ENCODE measurements around the gene PLAC8L1.

PLAC8L1 gene

DNA sequence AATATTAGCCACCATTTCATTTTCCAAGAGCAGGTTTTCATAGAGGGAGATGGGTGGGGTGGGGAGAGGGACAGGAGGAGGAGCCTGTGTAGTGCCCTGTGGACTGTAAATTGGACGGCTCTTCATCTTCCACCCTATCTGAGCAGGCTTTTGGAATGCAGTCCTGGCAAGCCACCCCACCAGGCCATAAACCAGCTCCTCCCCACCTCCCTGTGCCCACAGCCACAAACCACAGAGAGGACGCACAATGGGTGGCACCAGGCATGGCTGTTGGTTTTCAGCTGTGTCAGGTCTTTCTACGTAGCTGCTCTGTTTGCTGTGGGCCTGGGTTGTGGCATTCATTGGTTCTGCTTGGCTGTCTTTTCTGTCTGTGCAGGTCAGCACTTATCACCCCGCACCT, 58.0 kb downstream of the PLAC8L1 start:
- peaks cover 9% of the 10 kb centered on the region for H3K4me1 Mint-ChIP-seq (ENCODE audit: low read depth)
- H3K36me3 Mint-ChIP-seq (ENCODE audit: low read depth) = no peaks in the 10 kb centered on the region
- no peak overlapping the region for H3K4me3 Mint-ChIP-seq
- no peak overlapping the region for H3K27ac Mint-ChIP-seq
- intact Hi-C loops (cut with micrococcal nuclease) = loop anchor here (5.0 kb wide), 3 partner anchors 220 to 365 kb away; no protein-coding TSS in a partner anchor
- no peaks in the 10 kb centered on the region for H3K9me3 Mint-ChIP-seq
- no peaks in the 10 kb centered on the region for H3K27me3 Mint-ChIP-seq

GRCh38 chr5:146043722-146044121, 61.7 kb downstream of the PLAC8L1 start:
- no peaks in the 10 kb centered on the region for H3K36me3 Mint-ChIP-seq (ENCODE audit: low read depth)
- no peak overlapping the region for H3K4me3 Mint-ChIP-seq
- H3K27ac Mint-ChIP-seq = no peak overlapping the region
- intact Hi-C loops (cut with micrococcal nuclease) = no loop called here
- H3K27me3 Mint-ChIP-seq = no peaks in the 10 kb centered on the region
- H3K4me1 Mint-ChIP-seq (ENCODE audit: low read depth) = peaks cover 26% of the 10 kb centered on the region
- no peaks in the 10 kb centered on the region for H3K9me3 Mint-ChIP-seq

DNA sequence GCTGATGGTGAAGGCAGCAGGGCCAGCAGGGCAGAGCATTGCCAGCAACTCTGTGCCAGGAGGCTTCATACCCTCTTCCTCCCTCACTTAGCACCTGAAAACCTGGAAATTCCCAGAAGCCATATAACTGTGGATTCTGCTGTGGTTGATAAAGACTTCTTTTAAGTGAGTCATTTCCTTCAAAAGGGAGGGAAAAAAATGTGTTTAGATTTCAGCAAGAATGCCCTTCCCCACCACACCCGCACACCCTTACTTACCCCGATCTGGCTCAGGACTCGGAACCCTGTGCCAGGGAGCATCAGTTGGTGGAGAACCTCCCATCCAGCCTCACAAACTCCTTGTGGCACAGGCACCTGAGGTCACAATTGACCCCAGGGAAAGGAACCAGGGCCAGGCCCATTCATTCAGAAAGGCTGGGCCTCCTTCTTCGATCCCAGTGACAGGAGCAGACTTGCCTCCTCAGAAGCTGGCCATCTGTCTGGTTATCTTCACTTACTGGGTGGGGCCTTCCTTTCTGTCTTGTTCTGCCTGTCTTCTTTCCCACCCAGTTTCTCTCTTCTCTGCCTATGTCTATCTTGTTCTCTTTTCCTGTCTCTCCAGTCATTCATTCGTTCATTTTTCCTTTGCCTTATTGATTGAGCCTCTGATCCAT, 62.6 kb downstream of the PLAC8L1 start:
- Mint-ChIP-seq H3K27ac (no peak overlapping the region), H3K4me3 (no peak overlapping the region), H3K9me3 (no peaks in the 10 kb centered on the region), H3K4me1 (ENCODE audit: low read depth) (peaks cover 26% of the 10 kb centered on the region), H3K36me3 (ENCODE audit: low read depth) (no peaks in the 10 kb centered on the region), H3K27me3 (no peaks in the 10 kb centered on the region)
- intact Hi-C loops (cut with micrococcal nuclease) = no loop called here

DNA sequence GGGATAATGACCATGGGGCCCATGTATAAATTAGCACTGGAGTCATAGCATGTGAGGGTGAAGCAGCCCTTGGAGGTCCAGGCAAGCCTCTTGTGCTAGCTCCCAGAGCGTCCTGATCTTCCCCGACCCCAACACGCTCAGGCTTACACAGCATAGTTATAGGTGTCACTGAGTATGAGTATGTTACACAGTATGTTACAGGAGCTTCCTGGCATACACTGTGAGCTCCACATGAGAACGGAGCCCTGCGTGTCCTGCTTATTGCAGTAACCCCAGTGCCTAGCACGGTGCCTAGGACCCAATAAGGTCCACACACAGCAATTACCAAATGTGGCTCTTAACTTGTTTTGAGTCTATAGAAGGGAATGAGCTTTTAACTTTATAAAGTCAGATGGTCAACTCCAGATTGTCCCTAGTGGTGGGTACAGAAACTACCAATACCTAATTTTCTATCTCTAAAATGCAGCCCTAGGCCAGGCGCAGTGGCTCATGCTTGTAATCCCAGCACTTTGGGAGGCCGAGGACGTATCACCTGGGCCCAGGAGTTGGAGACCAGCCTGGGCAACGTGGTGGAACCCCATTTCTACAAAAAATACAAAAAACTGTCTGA, 64.1 kb downstream of the PLAC8L1 start:
- H3K36me3 Mint-ChIP-seq (ENCODE audit: low read depth) = no peaks in the 10 kb centered on the region
- H3K4me1 Mint-ChIP-seq (ENCODE audit: low read depth) = peaks cover 37% of the 10 kb centered on the region
- intact Hi-C loops (cut with micrococcal nuclease) = no loop called here
- no peak overlapping the region for H3K4me3 Mint-ChIP-seq
- H3K9me3 Mint-ChIP-seq = no peaks in the 10 kb centered on the region
- H3K27ac Mint-ChIP-seq = no peak overlapping the region
- no peaks in the 10 kb centered on the region for H3K27me3 Mint-ChIP-seq

DNA sequence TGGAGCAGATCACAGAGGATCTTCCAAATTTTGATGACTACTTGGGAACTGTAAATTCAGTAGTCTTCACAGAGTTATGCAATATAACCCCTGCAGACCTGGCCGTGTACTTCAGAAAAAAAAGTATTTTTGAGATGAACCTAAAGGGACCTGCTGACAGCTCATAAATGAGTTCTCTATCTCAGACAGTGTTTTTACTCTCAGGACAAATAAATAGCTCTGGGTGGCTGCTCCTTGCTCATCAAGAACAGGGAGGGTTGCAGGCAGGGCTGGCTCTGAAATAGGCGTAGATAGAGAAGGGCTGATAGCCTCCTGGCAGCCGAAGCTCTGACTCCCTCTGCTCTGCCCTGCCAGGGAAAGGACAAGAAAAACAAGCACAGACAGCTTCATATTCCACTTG, 64.8 kb downstream of the PLAC8L1 start:
- intact Hi-C loops (cut with micrococcal nuclease) = no loop called here
- H3K36me3 Mint-ChIP-seq (ENCODE audit: low read depth) = no peaks in the 10 kb centered on the region
- no peak overlapping the region for H3K27ac Mint-ChIP-seq
- no peak overlapping the region for H3K4me3 Mint-ChIP-seq
- no peaks in the 10 kb centered on the region for H3K9me3 Mint-ChIP-seq
- no peaks in the 10 kb centered on the region for H3K27me3 Mint-ChIP-seq
- peaks cover 38% of the 10 kb centered on the region for H3K4me1 Mint-ChIP-seq (ENCODE audit: low read depth)

- H3K4me3 Mint-ChIP-seq = no peak overlapping the region
- H3K27ac Mint-ChIP-seq = no peak overlapping the region
- peaks cover 38% of the 10 kb centered on the region for H3K4me1 Mint-ChIP-seq (ENCODE audit: low read depth)
- no peaks in the 10 kb centered on the region for H3K9me3 Mint-ChIP-seq
- intact Hi-C loops (cut with micrococcal nuclease) = loop anchor here (10.0 kb wide), 1 partner anchor 65 kb away; no protein-coding TSS in a partner anchor
- H3K36me3 Mint-ChIP-seq (ENCODE audit: low read depth) = no peaks in the 10 kb centered on the region
- no peaks in the 10 kb centered on the region for H3K27me3 Mint-ChIP-seq
Measured at GRCh38 chr5:146039420-146039819, 66.0 kb downstream of the PLAC8L1 start.

GRCh38 chr5:146034605-146035004, 70.8 kb downstream of the PLAC8L1 start:
- peaks cover 21% of the 10 kb centered on the region for H3K4me1 Mint-ChIP-seq (ENCODE audit: low read depth)
- H3K9me3 Mint-ChIP-seq = no peaks in the 10 kb centered on the region

More at GRCh38 chr5:146034605-146035004, 70.8 kb downstream of the PLAC8L1 start:
- H3K36me3 Mint-ChIP-seq (ENCODE audit: low read depth) = no peaks in the 10 kb centered on the region
- intact Hi-C loops (cut with micrococcal nuclease) = loop anchor here (10.0 kb wide), 1 partner anchor 60 kb away; no protein-coding TSS in a partner anchor
- H3K27me3 Mint-ChIP-seq = no peaks in the 10 kb centered on the region
- no peak overlapping the region for H3K27ac Mint-ChIP-seq
- H3K4me3 Mint-ChIP-seq = no peak overlapping the region

Measured in dendritic cell treated with granulocyte-macrophage colony-stimulating factor and Interleukin-4, amounts not matched to agents 40 ng/mL and 50 ng/mL, for 4 days (primary cell).